K562 (cell line): ENCODE data around the gene TMEM214. TPM values are rescaled to one million over a fixed set of nuclear protein-coding genes. Genes with fewer than 3 reads are reported as not detected.

Source experiments
- ATF7 ChIP-seq: fragments of 450-650 bp; IDR thresholded peaks from 2 replicates; pipeline ENCODE4 v1.7.1; 2014; ENCODE audit warnings: mild to moderate bottlenecking, moderate library complexity
- CHD7 ChIP-seq: fragments of 200-600 bp; sonication (generic); IDR thresholded peaks from one replicate; pipeline ENCODE4 v1.6.1; 2012; ENCODE audit warnings: mild to moderate bottlenecking, low read depth, low read length, inconsistent platforms
- GTF2F1 ChIP-seq: IDR thresholded peaks from 2 replicates; pipeline ENCODE4 v1.6.1; 2011; ENCODE audit warnings: low read depth, low read length, improper control_type of control experiment
- MCM3 ChIP-seq: fragments of 450-650 bp; IDR thresholded peaks from 2 replicates; pipeline ENCODE4 v1.6.1; 2016
- NCOA6 ChIP-seq: fragments of 450-650 bp; IDR thresholded peaks from 2 replicates; pipeline ENCODE4 v1.6.1; 2017; ENCODE audit warnings: mild to moderate bottlenecking
- NFIX ChIP-seq: fragments of 250-450 bp; sonication (Bioruptor Pico); IDR thresholded peaks from 2 replicates; pipeline ENCODE4 v1.4.0; 2020; ENCODE audit warnings: low read depth, mild to moderate bottlenecking, moderate library complexity
- RNF219 ChIP-seq: fragments of 250-450 bp; sonication (Bioruptor Pico); IDR thresholded peaks from 2 replicates; pipeline ENCODE4 v1.5.0; 2022; ENCODE audit warnings: mild to moderate bottlenecking
- SMAD1 ChIP-seq: fragments of 150-350 bp; IDR thresholded peaks from 2 replicates; pipeline ENCODE4 v1.6.1; 2014; ENCODE audit warnings: low read length, low read depth; ENCODE audit not compliant: partially characterized antibody
- TAF15 ChIP-seq: fragments of 200-400 bp; formaldehyde crosslinking; IDR thresholded peaks from 2 replicates; pipeline ENCODE4 v1.6.1; 2017; ENCODE audit warnings: mild to moderate bottlenecking, low read depth, low read length, moderate library complexity
- XRCC5 ChIP-seq: fragments of 200-400 bp; formaldehyde crosslinking; IDR thresholded peaks from 2 replicates; pipeline ENCODE4 v1.6.1; 2017; ENCODE audit warnings: low read depth, mild to moderate bottlenecking, low read length
- ZNF3 ChIP-seq: fragments of 250-450 bp; sonication (Bioruptor Pico); IDR thresholded peaks from 2 replicates; pipeline ENCODE4 v1.5.0; 2021; ENCODE audit warnings: mild to moderate bottlenecking, moderate library complexity
- polyA plus RNA-seq, 8 experiments: library from polyadenylated mRNA; depleted of rRNA in 4 of 8; stranded (reverse) in 5 of 8; unstranded in 3 of 8; fragments of >200 nt; fragmentation: Nextera tagmentation in 2 of 8; fragmentation: Illumina TruSeq in 1 of 8; extraction: Ambion mirVana in 2 of 8; extraction: Trizol in 1 of 8; gene quantifications; 2 replicates each; pipeline versions ENCODE4 v1.2.1 to v1.2.3, GENCODE V29; 2011 to 2014; ENCODE audit warnings: inconsistent platforms in 1 of 8, missing spikeins in 1 of 8
- total RNA-seq, 7 experiments: library from RNA; depleted of rRNA in 6 of 7; stranded (reverse); fragments of >200 nt in 6 of 7; fragmentation: Illumina TruSeq in 2 of 7; extraction: Trizol in 2 of 7; gene quantifications; 2 replicates each; pipeline versions ENCODE4 v1.2.1 to v1.2.3, GENCODE V29; 2011 to 2021; ENCODE audit warnings: low replicate concordance in 1 of 7
- TF ChIP-seq, protein P1 (sequence below): fragments of 450-650 bp; IDR thresholded peaks from 2 replicates; pipeline ENCODE4 v1.6.1; 2017; ENCODE audit warnings: mild to moderate bottlenecking, moderate library complexity

TMEM214 gene
- total and polyA plus RNA-seq, 9 of the 15 experiments (the other 6 are each of a cell fraction or from before 2014, with no cell fraction given): 11.4 to 81.4 (median 44.1) TPM

- TF ChIP-seq CHD7 (no peak), XRCC5 (no peak), SMAD1 (no peak), NFIX (no peak), ZNF3 (CRISPR knock-in tag) (no peak), ATF7 (0 out of 2 replicates have a peak, but pooled peaks have one; percentile 62), RNF219 (CRISPR knock-in tag) (no peak), MCM3 (no peak), NCOA6 (0 out of 2 replicates have a peak, but pooled peaks have one; percentile 43), TAF15 (no peak), GTF2F1 (no peak)
- TF ChIP-seq, protein P1, sequence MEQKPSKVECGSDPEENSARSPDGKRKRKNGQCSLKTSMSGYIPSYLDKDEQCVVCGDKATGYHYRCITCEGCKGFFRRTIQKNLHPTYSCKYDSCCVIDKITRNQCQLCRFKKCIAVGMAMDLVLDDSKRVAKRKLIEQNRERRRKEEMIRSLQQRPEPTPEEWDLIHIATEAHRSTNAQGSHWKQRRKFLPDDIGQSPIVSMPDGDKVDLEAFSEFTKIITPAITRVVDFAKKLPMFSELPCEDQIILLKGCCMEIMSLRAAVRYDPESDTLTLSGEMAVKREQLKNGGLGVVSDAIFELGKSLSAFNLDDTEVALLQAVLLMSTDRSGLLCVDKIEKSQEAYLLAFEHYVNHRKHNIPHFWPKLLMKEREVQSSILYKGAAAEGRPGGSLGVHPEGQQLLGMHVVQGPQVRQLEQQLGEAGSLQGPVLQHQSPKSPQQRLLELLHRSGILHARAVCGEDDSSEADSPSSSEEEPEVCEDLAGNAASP: no peak
These were observed 25.1 kb upstream of the TMEM214 start (continued) for GRCh38 chr2:27007416-27008374.
